DMS114 treated with DMSO at 0.1 percent for 48 hours (cell line): ENCODE measurements around the gene FADS2.

Experiments
- DNase-seq: peaks from one replicate; lab custom pipeline; 2025; ENCODE audit not compliant: unreplicated experiment; lab: John Stamatoyannopoulos, UW

Gene FADS2

DNA sequence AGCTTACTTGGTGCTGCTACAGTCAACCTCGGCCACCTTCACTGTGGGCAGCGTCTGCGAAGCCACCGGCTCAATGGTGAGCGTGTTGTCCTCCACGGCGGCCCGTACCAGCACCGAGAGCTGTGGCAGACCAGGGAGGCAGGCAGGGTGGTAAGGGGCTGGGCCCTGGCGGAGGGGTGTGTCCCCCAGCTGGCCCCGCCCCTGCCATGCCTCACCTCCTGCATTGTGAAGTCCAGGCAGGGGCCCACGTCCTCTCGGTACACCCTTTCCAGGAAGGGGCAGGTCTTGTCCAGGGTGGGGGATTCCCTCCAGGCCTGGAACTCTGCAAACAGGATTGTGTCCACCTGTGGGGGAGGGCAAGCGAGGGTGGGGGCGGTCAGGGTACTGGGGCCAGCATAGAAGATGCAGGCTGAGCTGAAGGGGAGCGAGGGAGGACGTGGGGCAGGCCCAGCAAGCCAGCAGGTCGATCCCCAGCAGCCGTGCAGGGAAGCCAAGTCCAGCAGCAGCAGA, 76.5 kb downstream of the FADS2 start:
- no peak for DNase-seq

- DNase-seq = no peak
Measured at GRCh38 chr11:61905067-61905696, 77.1 kb downstream of the FADS2 start.

DNA sequence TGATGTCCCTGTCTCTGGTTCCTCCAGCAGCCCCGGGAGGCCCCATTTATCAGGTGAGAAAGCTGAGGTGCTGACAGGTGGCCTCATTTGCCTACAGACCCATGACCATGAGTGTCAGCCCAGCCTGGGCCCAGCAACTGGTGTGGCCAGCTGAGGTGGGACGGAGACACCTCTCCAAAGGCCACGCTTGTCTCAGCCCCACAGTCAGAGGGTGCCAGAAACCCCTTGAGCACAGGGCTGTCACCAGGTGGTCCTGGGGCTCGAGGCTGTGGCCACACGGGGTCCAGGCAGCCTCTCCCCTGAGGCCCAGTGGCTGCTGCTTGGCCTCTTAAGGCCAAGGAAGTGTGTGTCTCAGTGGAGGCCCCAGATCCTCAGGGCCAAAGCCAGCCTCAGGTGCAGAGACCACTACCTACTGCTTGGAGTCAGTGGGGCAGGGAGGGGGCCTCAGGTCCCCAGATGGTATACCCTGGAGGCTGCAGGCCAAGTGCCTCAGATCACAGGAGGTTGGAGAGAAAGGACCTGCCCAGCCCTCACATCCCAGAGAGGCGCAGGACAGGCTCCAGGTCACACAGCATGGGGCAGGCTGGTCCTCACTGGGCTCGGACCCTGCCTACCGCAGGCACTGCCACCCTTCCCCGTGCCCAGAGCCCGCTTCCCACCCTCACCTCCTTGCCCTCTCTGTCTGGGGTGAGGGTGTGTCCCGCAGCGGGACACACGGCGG, 77.9 kb downstream of the FADS2 start:
- no peak for DNase-seq

DNA sequence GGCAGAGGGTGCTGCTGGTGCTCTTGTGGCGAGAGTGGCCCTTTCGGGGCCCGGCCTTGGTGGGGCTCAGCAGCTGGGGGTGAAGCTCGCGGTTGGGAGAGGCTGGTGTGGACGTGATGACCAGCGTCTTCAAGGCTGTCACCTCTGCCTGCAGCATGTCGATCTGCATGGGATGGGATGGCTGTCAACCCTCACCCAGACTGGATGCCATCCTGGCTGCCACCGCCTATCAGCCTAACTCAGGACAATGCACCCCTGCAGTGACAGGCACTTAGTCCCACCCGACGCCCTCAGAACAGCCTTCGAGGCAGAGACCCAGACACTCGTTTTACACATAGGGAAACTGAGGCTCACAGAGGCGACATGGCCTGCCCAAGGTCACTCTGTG, 78.4 kb downstream of the FADS2 start:
- no peak for DNase-seq

DNA sequence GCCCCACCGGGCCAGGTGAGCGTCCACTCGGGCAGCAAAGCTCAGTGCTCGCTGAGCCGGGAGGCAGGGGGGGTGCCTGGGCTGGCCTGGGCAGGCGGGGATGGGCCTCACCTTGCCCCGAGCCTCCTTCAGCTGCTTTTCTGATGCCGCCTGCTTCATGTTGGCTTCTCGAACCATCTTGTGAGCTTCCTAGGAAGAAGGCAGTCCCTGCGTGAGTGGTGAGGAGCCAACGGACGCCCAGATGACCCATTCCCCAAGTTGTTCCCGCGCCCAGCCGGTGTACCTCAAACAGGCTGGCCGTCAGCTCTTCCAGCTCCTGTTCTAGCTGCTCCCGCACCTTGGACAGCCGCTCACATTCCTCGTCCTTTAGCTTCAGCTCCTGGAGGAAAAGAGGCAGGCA, 79.2 kb downstream of the FADS2 start:
- DNase-seq = no peak

GRCh38 chr11:61907871-61908729, 80.0 kb downstream of the FADS2 start:
- DNase-seq = no peak

GRCh38 chr11:61908730-61909316, 80.7 kb downstream of the FADS2 start:
- DNase-seq = no peak

- no peak for DNase-seq
Measured at GRCh38 chr11:61910187-61911127, 82.4 kb downstream of the FADS2 start.

- no peak for DNase-seq
Measured at GRCh38 chr11:61911128-61911700, 83.1 kb downstream of the FADS2 start.

GRCh38 chr11:61911701-61912529, 83.8 kb downstream of the FADS2 start:
- DNase-seq = no peak

DNA sequence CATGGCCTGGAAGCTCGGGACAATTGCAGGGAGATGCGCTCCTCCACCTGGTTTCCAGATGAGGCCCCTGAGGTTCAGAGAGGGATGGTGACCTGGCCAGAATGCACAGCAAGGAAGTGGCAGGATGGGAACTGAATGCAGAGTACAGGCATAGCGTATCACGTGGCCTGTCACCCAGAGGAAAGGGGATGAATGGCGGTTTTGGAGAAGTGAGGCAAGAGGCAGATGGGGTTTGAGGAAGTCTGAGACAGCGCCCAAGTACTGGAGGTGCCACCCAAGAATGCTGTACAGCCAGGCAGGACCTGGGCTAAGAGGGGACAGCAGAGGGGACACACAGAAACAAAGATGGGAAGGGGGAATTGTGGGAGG, 84.4 kb downstream of the FADS2 start:
- no peak for DNase-seq

DNA sequence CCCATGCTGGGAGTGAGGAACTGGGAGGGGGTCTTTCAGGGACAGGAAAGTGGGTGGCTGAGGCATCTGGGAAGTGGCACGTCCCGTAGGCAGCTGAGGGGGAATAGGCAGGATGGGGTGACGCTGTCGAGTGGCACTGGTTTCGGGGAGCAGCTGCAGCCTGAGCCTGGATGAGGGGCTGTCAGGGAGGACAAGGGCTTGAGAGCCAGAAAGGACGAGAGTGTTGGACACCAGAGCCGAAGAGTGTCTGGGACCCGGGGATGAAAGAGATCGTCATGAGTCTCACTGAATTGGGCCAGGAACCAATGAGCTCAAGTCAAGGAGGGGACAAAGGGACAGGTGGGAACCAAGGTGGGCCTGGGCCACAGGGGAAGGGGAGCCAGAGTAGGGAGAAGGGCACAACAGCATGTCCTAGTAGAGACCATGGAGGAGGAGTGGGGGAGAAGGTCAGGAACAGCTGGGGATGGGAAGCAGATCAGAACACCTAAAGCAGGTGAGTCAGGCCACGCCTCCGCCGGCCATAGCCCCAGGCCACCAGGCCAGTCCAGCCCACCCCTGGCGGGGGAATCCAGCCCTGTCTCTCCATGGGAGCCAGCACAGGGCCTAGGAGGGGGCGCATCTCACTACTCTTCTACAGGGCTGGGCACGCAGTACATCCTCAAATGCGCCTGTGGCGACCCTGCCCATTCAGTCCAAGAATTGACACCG, 85.0 kb downstream of the FADS2 start:
- no peak for DNase-seq

DNA sequence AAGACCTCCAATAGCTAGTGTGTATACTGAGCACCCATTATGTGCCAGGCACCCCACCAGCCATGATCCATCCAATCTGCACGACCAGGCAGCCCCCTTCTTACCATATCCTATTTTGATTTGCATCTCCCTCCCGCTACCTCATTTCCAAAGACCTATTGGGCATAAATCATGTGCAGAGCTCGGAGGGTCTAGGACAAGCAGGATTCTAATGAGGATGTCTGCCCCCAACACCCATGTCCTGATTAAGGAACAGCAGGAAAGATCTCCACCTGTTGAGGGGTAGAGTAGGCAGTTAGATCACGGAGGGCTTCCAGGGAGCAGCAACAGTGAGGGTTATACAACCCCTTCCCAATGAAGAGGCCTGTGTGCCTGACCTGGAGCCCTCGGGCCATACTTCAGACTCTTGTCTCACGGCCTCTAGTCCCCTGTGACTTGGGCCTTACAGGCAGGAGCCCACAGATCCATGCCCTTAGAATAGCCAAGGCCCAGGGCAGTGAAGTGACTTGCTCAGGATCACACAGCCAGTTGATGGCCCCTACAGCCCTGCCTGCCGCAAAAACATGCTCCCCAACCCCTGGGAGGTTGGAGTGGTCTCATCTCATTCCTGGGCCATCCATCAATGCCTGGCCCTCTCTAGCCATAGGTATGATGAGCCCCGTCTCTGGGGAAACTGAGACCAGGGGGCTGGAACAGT, 85.7 kb downstream of the FADS2 start:
- no peak for DNase-seq

DNA sequence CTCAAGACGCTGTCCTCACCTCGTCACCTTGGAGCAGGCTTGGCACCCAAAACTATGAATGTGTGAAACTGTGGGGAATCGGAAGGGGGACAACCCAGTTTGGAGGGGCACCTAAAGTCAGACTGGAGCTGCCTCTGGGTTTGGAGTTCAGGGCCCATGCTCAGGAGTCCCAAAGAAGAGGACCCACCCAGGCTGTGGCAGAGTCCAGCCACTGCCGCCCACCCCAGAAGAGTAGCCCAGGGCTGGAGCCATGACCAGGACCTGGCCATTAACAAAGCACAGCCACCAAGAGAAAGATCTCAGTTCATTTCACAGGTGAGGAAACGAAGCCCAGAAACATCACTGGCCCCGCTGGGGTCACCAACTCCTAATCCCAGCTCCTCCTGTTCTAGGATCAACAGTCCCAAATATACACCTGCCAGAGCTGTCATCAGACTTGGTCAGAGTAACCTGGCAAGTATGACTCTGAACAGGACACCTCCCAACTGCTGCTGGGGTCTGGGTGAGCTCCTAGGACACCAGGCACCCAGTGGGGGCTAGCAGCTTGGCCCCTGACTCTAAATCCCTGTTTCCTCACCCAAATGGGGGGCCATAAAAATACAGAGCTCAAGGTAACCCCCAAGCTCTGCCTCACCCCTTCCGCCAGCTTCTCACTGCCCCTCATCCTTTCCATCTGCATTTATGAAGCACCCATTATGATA, 86.5 kb downstream of the FADS2 start:
- DNase-seq = no peak

DNA sequence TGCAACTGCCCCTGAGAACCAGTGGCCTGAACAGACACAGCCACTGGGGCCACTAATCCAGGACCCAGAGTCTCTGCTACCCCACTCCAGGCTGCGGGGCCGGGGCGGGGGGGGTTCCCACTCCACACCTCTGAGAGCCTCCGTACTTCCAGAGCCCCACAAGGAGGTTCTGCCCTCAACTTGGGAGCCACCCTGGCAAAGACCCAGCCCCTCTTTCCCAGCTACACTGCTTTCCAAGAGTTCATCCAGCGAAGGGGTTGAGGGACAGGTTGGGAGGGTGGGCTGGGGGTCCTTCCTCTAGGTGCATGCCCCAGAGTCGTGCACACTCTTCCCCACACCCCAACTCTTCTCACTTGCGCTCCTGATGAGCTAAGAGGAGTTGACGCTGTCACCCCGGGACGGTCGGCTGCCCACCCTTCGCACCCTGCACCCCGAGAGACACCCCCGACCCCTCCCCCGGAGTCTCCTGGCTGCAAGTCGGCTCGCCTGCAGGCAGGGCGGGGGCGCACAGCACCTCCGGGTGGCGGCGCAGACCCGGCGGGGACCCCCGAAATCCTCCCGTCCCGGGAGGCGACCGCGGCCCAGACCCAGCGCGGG, 88.7 kb downstream of the FADS2 start:
- DNase-seq = no peak
